ENCODE results near the gene SPR. TPM values are rescaled to one million over a fixed set of nuclear protein-coding genes. Genes with fewer than 3 reads are reported as not detected.

The SPR gene
- total and polyA plus RNA-seq, 2 of the 13 experiments (the other 11 are each of a cell fraction or from before 2014, with no cell fraction given), result 34.0 to 96.0 TPM

GRCh38 chr2:72897785-72898584 is 10.8 kb downstream of the SPR start:
- no peak for TF ChIP-seq PAX8 (CRISPR knock-in tag; IDR thresholded peaks at IDR 0.05; ENCODE audit: borderline replicate concordance)
- TF ChIP-seq RERE (CRISPR knock-in tag; IDR thresholded peaks at IDR 0.05; ENCODE audit: low read depth), result no peak
- no peak for TF ChIP-seq REL (CRISPR knock-in tag; conservative IDR thresholded peaks at IDR 0.05)
- TF ChIP-seq SNRNP70 (IDR thresholded peaks at IDR 0.05; ENCODE audit: low read depth, low read length), result no peak
- no peak for TF ChIP-seq ZNF564 (CRISPR knock-in tag; IDR thresholded peaks at IDR 0.05)
- no peak for TF ChIP-seq EEA1 (CRISPR knock-in tag; IDR thresholded peaks at IDR 0.05; ENCODE audit: borderline replicate concordance)
- no peak for TF ChIP-seq ZNF333 (CRISPR knock-in tag; IDR thresholded peaks at IDR 0.05; ENCODE audit: borderline replicate concordance)
- no peak for TF ChIP-seq HNRNPUL1 (IDR thresholded peaks at IDR 0.05; ENCODE audit: low read depth, low read length)
- no peak for TF ChIP-seq ZNF24 (IDR thresholded peaks at IDR 0.05)
- no peak for TF ChIP-seq ZNF550 (CRISPR knock-in tag; IDR thresholded peaks at IDR 0.05; ENCODE audit: borderline replicate concordance)
- no peak for TF ChIP-seq AFF4 (CRISPR knock-in tag; IDR thresholded peaks at IDR 0.05)
- TF ChIP-seq ZNF430 (CRISPR knock-in tag; IDR thresholded peaks at IDR 0.05), result no peak
- TF ChIP-seq MAFF (IDR thresholded peaks at IDR 0.05; ENCODE audit: low read depth, low read length), result no peak
- no peak for TF ChIP-seq SNAPC5 (CRISPR knock-in tag; IDR thresholded peaks at IDR 0.05; ENCODE audit: borderline replicate concordance)
- no peak for TF ChIP-seq ZNF510 (CRISPR knock-in tag; IDR thresholded peaks at IDR 0.05; ENCODE audit: low read depth)
- ChIA-PET CTCF (ENCODE audit: low intra/inter-chr PET ratio, low total read pairs) (no interaction called here), POLR2A (no interaction called here)
- intact Hi-C loops (cut with micrococcal nuclease; ENCODE audit: unreplicated experiment) (no loop called here), in situ Hi-C loops (cut with HindIII; ENCODE audit: extremely low pct_ligation_motif_present, low pct_unique_long_range_greater_than_20kb) (no loop called here)
- Histone ChIP-seq H3K79me2 (ENCODE audit: insufficient read depth, low read length) (no peaks in the 10 kb centered on the region), H3K4me1 (ENCODE audit: insufficient read depth, low read length) (peaks cover 21% of the 10 kb centered on the region), H3K9ac (ENCODE audit: insufficient read depth, low read depth, low read length) (no peak overlapping the region), H2AFZ (ENCODE audit: low read length) (no peak overlapping the region), H3K27me3 (ENCODE audit: control insufficient read depth in 1 of 2, insufficient read depth in 2 of 2, low read length in 2 of 2) (peaks cover 12 to 73% of the 10 kb centered on the region in 2 experiments), H3K36me3 (replicated peaks in 1 of 2; ENCODE audit: control insufficient read depth in 1 of 2, insufficient read depth in 2 of 2, low read length in 2 of 2) (no peaks in the 10 kb centered on the region), H4K20me1 (ENCODE audit: insufficient read depth, low read length) (peaks cover 5% of the 10 kb centered on the region; the same call in 1 of the 2 replicates), H3K27ac (ENCODE audit: extremely low read length, insufficient read depth, low read length) (no peak overlapping the region), H3K4me3 (replicated peaks in 1 of 3; ENCODE audit: insufficient read depth in 1 of 3, low read depth in 2 of 3, low read length in 3 of 3) (no peak overlapping the region), H3K4me2 (ENCODE audit: low read depth, low read length) (no peak overlapping the region), H3K9me3 (ENCODE audit: low read length) (no peaks in the 10 kb centered on the region)
- 20% methylated on average over 18 of the region's 18 CpGs for WGBS (ENCODE audit: low lambda C conversion rate)
- BruUV-seq (replicated peaks), result no TSS peak
- no peak for DNase-seq (ENCODE audit: low spot score)
- FAIRE-seq, result no peak
- no peak for ATAC-seq
